HG02938 (cell line): Measurements from ENCODE around the gene ATP11C.

Experiments
- ATAC-seq: cut with Tn5 transposase; IDR thresholded peaks from one replicate; pipeline ENCODE4 v1.9.1; 2021; ENCODE audit warnings: mild to moderate bottlenecking, moderate library complexity; ENCODE audit not compliant: unreplicated experiment

ATP11C gene

GRCh38 chrX:139815771-139816170 is 117.1 kb downstream of the ATP11C start:
- ATAC-seq, result no peak

- peak; percentile 71 for ATAC-seq
Measured at GRCh38 chrX:139811942-139812629, 120.8 kb downstream of the ATP11C start.

- no peak for ATAC-seq
Measured at GRCh38 chrX:139804482-139804881, 128.4 kb downstream of the ATP11C start.

GRCh38 chrX:139803224-139803623 is 129.6 kb downstream of the ATP11C start:
- ATAC-seq, result no peak

GRCh38 chrX:139802048-139802447 is 130.8 kb downstream of the ATP11C start:
- ATAC-seq, result no peak

- ATAC-seq, result peak; percentile 85
Measured at GRCh38 chrX:139801397-139801813, 131.4 kb downstream of the ATP11C start.

- no peak for ATAC-seq
Measured at GRCh38 chrX:139798701-139799100, 134.2 kb downstream of the ATP11C start.

- ATAC-seq, result peak; percentile 100
Measured at GRCh38 chrX:139795196-139795595, 137.7 kb downstream of the ATP11C start.

- no peak for ATAC-seq
Measured at GRCh38 chrX:139787601-139788000, 145.3 kb downstream of the ATP11C start.

GRCh38 chrX:139784807-139785206 is 148.0 kb downstream of the ATP11C start:
- ATAC-seq, result peak; percentile 99

GRCh38 chrX:139783959-139784358 is 148.9 kb downstream of the ATP11C start:
- no peak for ATAC-seq

- ATAC-seq, result no peak
Measured at GRCh38 chrX:139783030-139783429, 149.8 kb downstream of the ATP11C start.

- no peak for ATAC-seq
Measured at GRCh38 chrX:139776599-139776998, 156.3 kb downstream of the ATP11C start.

- no peak for ATAC-seq
Measured at GRCh38 chrX:139770366-139770765, 162.5 kb downstream of the ATP11C start.

GRCh38 chrX:139766545-139766983 is 166.3 kb downstream of the ATP11C start:
- peak; percentile 83 for ATAC-seq

GRCh38 chrX:139762400-139763183 is 170.3 kb downstream of the ATP11C start:
- ATAC-seq, result no peak

- no peak for ATAC-seq
Measured at GRCh38 chrX:139759637-139760036, 173.2 kb downstream of the ATP11C start.

- ATAC-seq, result no peak
Measured at GRCh38 chrX:139758809-139759208, 174.0 kb downstream of the ATP11C start.

- ATAC-seq, result no peak
Measured at GRCh38 chrX:139758250-139758649, 174.6 kb downstream of the ATP11C start.

- ATAC-seq, result no peak
Measured at GRCh38 chrX:139751053-139751452, 181.8 kb downstream of the ATP11C start.

- ATAC-seq, result no peak
Measured at GRCh38 chrX:139750390-139750789, 182.5 kb downstream of the ATP11C start.

- ATAC-seq, result peak; percentile 97
Measured at GRCh38 chrX:139739138-139739537, 193.7 kb downstream of the ATP11C start.
